Measurements from ENCODE around the gene UFL1.

GRCh38 chr6:96521306-96521643 lies 331 bp upstream of the UFL1 start:
- TF ChIP-seq CTCF (IDR thresholded peaks at IDR 0.05; ENCODE audit: low read length), result no peak
- TF ChIP-seq EZH2 (optimal IDR thresholded peaks at IDR 0.05; ENCODE audit: low read depth, low read length), result no peak
- TF ChIP-seq EZH2phosphoT487 (IDR thresholded peaks at IDR 0.05; ENCODE audit: low read length), result no peak
